GM18505 (cell line): ENCODE data around the gene PTAR1.

ENCODE experiments used
- ATAC-seq: cut with Tn5 transposase; IDR thresholded peaks from one replicate; pipeline ENCODE4 v1.9.1; 2021; ENCODE audit not compliant: unreplicated experiment
- POLR2A ChIP-seq: IDR thresholded peaks from 4 replicates; pipeline ENCODE4 v1.6.1; 2011; ENCODE audit warnings: borderline replicate concordance; ENCODE audit not compliant: insufficient read depth, insufficient read length; ENCODE audit errors: extremely low read depth

The PTAR1 gene

GRCh38 chr9:69744688-69745380, 15.0 kb downstream of the PTAR1 start:
- ATAC-seq, result no peak
- TF ChIP-seq POLR2A, result no peak

- TF ChIP-seq POLR2A, result no peak
- no peak for ATAC-seq
These were observed 15.9 kb downstream of the PTAR1 start for GRCh38 chr9:69743930-69744329.

- no peak for ATAC-seq
These were observed 18.8 kb downstream of the PTAR1 start for GRCh38 chr9:69740872-69741505.

GRCh38 chr9:69731348-69731747, 28.5 kb downstream of the PTAR1 start:
- no peak for ATAC-seq
- no peak for TF ChIP-seq POLR2A

More at GRCh38 chr9:69740872-69741505, 18.8 kb downstream of the PTAR1 start:
- no peak for TF ChIP-seq POLR2A

- no peak for TF ChIP-seq POLR2A
- no peak for ATAC-seq
These were observed 39.8 kb downstream of the PTAR1 start for GRCh38 chr9:69719983-69720382.

- ATAC-seq, result no peak
- TF ChIP-seq POLR2A, result no peak
These were observed 40.4 kb downstream of the PTAR1 start for GRCh38 chr9:69719367-69719766.

- TF ChIP-seq POLR2A, result no peak
- no peak for ATAC-seq
These were observed 41.6 kb downstream of the PTAR1 start for GRCh38 chr9:69718218-69718617.

- no peak for ATAC-seq
- TF ChIP-seq POLR2A, result no peak
These were observed 44.0 kb downstream of the PTAR1 start for GRCh38 chr9:69715825-69716224.

GRCh38 chr9:69715096-69715495, 44.7 kb downstream of the PTAR1 start:
- no peak for TF ChIP-seq POLR2A
- ATAC-seq, result no peak

GRCh38 chr9:69697475-69697874, 62.3 kb downstream of the PTAR1 start:
- TF ChIP-seq POLR2A, result no peak
- no peak for ATAC-seq

GRCh38 chr9:69696802-69697201, 63.0 kb downstream of the PTAR1 start:
- TF ChIP-seq POLR2A, result no peak
- ATAC-seq, result no peak

- TF ChIP-seq POLR2A, result no peak
- ATAC-seq, result no peak
These were observed 69.7 kb downstream of the PTAR1 start for GRCh38 chr9:69689991-69690538.

GRCh38 chr9:69683927-69684326, 75.9 kb downstream of the PTAR1 start:
- no peak for TF ChIP-seq POLR2A
- no peak for ATAC-seq

GRCh38 chr9:69678843-69679538, 80.8 kb downstream of the PTAR1 start:
- no peak for ATAC-seq
- no peak for TF ChIP-seq POLR2A

GRCh38 chr9:69677931-69678330, 81.9 kb downstream of the PTAR1 start:
- ATAC-seq, result no peak
- no peak for TF ChIP-seq POLR2A

- no peak for ATAC-seq
- TF ChIP-seq POLR2A, result no peak
These were observed 84.2 kb downstream of the PTAR1 start for GRCh38 chr9:69675563-69675962.
